RPMI7951 (cell line): Measurements from ENCODE around the gene ASB2. TPM values are rescaled to one million over a fixed set of nuclear protein-coding genes. Genes with fewer than 3 reads are reported as not detected.
A peak's percentile ranks its signal among the peaks of the same experiment; 100 is the strongest.

Experiments used
- DNase-seq: peaks from one replicate; pipeline ENCODE4 v3.0.0-alpha.2; 2012; ENCODE audit warnings: low read depth
- total RNA-seq: library from RNA; depleted of rRNA; stranded (reverse); fragments of >200 nt; shearing (Covaris generic); gene quantifications from 2 replicates; pipeline ENCODE4 v1.2.3, GENCODE V29; 2014

ASB2 gene
- total RNA-seq, 1 experiment from 2014 or later: 0.36 TPM

GRCh38 chr14:93946541-93947090 lies 29.8 kb downstream of the ASB2 start:
- DNase-seq: no peak

GRCh38 chr14:93946104-93946503 lies 30.3 kb downstream of the ASB2 start:
- DNase-seq: peak; percentile 83

GRCh38 chr14:93945070-93945399 lies 31.3 kb downstream of the ASB2 start:
- DNase-seq: peak; percentile 45

GRCh38 chr14:93944348-93945069 lies 31.9 kb downstream of the ASB2 start:
- DNase-seq: no peak

GRCh38 chr14:93943930-93944329 lies 32.4 kb downstream of the ASB2 start:
- DNase-seq: no peak

GRCh38 chr14:93943052-93943451 lies 33.3 kb downstream of the ASB2 start:
- peak; percentile 72 for DNase-seq

GRCh38 chr14:93941293-93941910 lies 35.0 kb downstream of the ASB2 start:
- DNase-seq: peak; percentile 96

GRCh38 chr14:93940437-93940836 lies 35.9 kb downstream of the ASB2 start:
- no peak for DNase-seq

- DNase-seq: no peak
These were observed 36.8 kb downstream of the ASB2 start for GRCh38 chr14:93939304-93940229.

GRCh38 chr14:93938751-93939303 lies 37.5 kb downstream of the ASB2 start:
- no peak for DNase-seq

- DNase-seq: no peak
These were observed 38.9 kb downstream of the ASB2 start for GRCh38 chr14:93937519-93937918.

GRCh38 chr14:93936926-93937325 lies 39.4 kb downstream of the ASB2 start:
- DNase-seq: no peak

GRCh38 chr14:93936245-93936644 lies 40.1 kb downstream of the ASB2 start:
- DNase-seq: no peak

GRCh38 chr14:93935213-93935612 lies 41.2 kb downstream of the ASB2 start:
- DNase-seq: no peak

GRCh38 chr14:93932642-93933041 lies 43.7 kb downstream of the ASB2 start:
- DNase-seq: no peak

- DNase-seq: no peak
These were observed 45.4 kb downstream of the ASB2 start for GRCh38 chr14:93930989-93931307.

GRCh38 chr14:93930296-93930988 lies 45.9 kb downstream of the ASB2 start:
- no peak for DNase-seq

GRCh38 chr14:93929657-93930056 lies 46.7 kb downstream of the ASB2 start:
- no peak for DNase-seq

GRCh38 chr14:93929048-93929535 lies 47.3 kb downstream of the ASB2 start:
- no peak for DNase-seq

GRCh38 chr14:93928184-93929047 lies 48.0 kb downstream of the ASB2 start:
- no peak for DNase-seq

- no peak for DNase-seq
These were observed 48.6 kb downstream of the ASB2 start for GRCh38 chr14:93927800-93928145.
